ENCODE results near the gene ASNSD1. TPM values are rescaled to one million over a fixed set of nuclear protein-coding genes. Genes with fewer than 3 reads are reported as not detected.

Gene ASNSD1
- total and polyA plus RNA-seq, 9 of the 15 experiments (the other 6 are each of a cell fraction or from before 2014, with no cell fraction given) = 23.9 to 56.4 (median 38.3) TPM

- TF ChIP-seq ZBTB5 (IDR thresholded peaks at IDR 0.05) (no peak), SAFB (IDR thresholded peaks at IDR 0.05; ENCODE audit: borderline replicate concordance, low read depth, low read length) (no peak), C11orf30 (IDR thresholded peaks at IDR 0.05; ENCODE audit: low read depth) (peak; percentile 94), CBFB (CRISPR knock-in tag; IDR thresholded peaks at IDR 0.05) (no peak), PTBP1 (IDR thresholded peaks at IDR 0.05; ENCODE audit: low read depth, low read length) (no peak), ZNF592 (IDR thresholded peaks at IDR 0.05) (0 out of 2 replicates have a peak, but pooled peaks have one; percentile 39), GTF2F1 (IDR thresholded peaks at IDR 0.05; ENCODE audit: low read depth, low read length) (no peak), FIP1L1 (IDR thresholded peaks at IDR 0.05; ENCODE audit: low read depth, low read length, poor library complexity, severe bottlenecking) (no peak), SMAD2 (IDR thresholded peaks at IDR 0.05; ENCODE audit: low read depth, low read length) (no peak), ATF7 (IDR thresholded peaks at IDR 0.05) (no peak), NR4A1 (CRISPR knock-in tag; IDR thresholded peaks at IDR 0.05) (no peak), NR4A1 (tag; IDR thresholded peaks at IDR 0.05) (no peak), NBN (IDR thresholded peaks at IDR 0.05; ENCODE audit: low read depth) (no peak), ETV6 (IDR thresholded peaks at IDR 0.05; ENCODE audit: borderline replicate concordance in 1 of 2, low read depth in 2 of 2, low read length in 1 of 2) (no peak), ETV6 (CRISPR knock-in tag; IDR thresholded peaks at IDR 0.05; ENCODE audit: borderline replicate concordance) (no peak)
- TF ChIP-seq, protein P1, sequence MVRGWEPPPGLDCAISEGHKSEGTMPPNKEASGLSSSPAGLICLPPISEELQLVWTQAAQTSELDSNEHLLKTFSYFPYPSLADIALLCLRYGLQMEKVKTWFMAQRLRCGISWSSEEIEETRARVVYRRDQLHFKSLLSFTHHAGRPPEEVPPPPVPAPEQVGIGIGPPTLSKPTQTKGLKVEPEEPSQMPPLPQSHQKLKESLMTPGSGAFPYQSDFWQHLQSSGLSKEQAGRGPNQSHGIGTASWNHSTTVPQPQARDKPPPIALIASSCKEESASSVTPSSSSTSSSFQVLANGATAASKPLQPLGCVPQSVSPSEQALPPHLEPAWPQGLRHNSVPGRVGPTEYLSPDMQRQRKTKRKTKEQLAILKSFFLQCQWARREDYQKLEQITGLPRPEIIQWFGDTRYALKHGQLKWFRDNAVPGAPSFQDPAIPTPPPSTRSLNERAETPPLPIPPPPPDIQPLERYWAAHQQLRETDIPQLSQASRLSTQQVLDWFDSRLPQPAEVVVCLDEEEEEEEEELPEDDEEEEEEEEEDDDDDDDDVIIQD (CRISPR knock-in tag; IDR thresholded peaks at IDR 0.05) = no peak
- TF ChIP-seq, protein P2, sequence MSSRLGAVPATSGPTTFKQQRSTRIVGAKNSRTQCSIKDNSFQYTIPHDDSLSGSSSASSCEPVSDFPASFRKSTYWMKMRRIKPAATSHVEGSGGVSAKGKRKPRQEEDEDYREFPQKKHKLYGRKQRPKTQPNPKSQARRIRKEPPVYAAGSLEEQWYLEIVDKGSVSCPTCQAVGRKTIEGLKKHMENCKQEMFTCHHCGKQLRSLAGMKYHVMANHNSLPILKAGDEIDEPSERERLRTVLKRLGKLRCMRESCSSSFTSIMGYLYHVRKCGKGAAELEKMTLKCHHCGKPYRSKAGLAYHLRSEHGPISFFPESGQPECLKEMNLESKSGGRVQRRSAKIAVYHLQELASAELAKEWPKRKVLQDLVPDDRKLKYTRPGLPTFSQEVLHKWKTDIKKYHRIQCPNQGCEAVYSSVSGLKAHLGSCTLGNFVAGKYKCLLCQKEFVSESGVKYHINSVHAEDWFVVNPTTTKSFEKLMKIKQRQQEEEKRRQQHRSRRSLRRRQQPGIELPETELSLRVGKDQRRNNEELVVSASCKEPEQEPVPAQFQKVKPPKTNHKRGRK (tag; IDR thresholded peaks at IDR 0.05) = 0 out of 2 replicates have a peak, but pooled peaks have one; percentile 2
These were observed 47.4 kb upstream of the ASNSD1 start (continued) for GRCh38 chr2:189613650-189614420.
